Nephron (organoid): ENCODE results near the gene RARRES1.

Source experiments
- H3K27ac Mint-ChIP-seq, 3 experiments: 2 replicates each; pipeline ENCODE4 v1.8.0; 2020; ENCODE audit warnings: mixed read lengths in 3 of 3, mild to moderate bottlenecking in 2 of 3, moderate library complexity in 1 of 3
- H3K27me3 Mint-ChIP-seq: 2 replicates; pipeline ENCODE4 v1.8.0; 2021; ENCODE audit warnings: low read depth, mild to moderate bottlenecking, moderate library complexity, mixed read lengths
- H3K36me3 Mint-ChIP-seq: 2 replicates; pipeline ENCODE4 v1.8.0; 2020; ENCODE audit warnings: low read depth, mixed read lengths
- H3K4me1 Mint-ChIP-seq: 2 replicates; pipeline ENCODE4 v1.8.0; 2020; ENCODE audit warnings: mixed read lengths
- H3K4me3 Mint-ChIP-seq, 3 experiments: 2 replicates each; pipeline ENCODE4 v1.8.0; 2020; ENCODE audit warnings: mild to moderate bottlenecking in 3 of 3, mixed read lengths in 3 of 3, moderate library complexity in 2 of 3
- H3K9me3 Mint-ChIP-seq: 2 replicates; pipeline ENCODE4 v1.8.0; 2020; ENCODE audit warnings: mixed read lengths
- CTCF ChIP-seq, 3 experiments: fragments of 200-600 bp; sonication (generic); IDR thresholded peaks; one replicate each; pipeline ENCODE4 v1.5.0; 2021; ENCODE audit warnings: antibody characterized with exemption in 3 of 3; ENCODE audit not compliant: unreplicated experiment in 3 of 3

RARRES1 gene

GRCh38 chr3:158743664-158744566 is 11.7 kb upstream of the RARRES1 start:
- no peak overlapping the region for H3K4me3 Mint-ChIP-seq
- H3K36me3 Mint-ChIP-seq, result peaks cover 30% of the 10 kb centered on the region
- no peaks in the 10 kb centered on the region for H3K4me1 Mint-ChIP-seq
- H3K27ac Mint-ChIP-seq, result peak overlapping the region in 1 of 3 experiments; percentile 18
- no peaks in the 10 kb centered on the region for H3K9me3 Mint-ChIP-seq
- TF ChIP-seq CTCF (IDR thresholded peaks at IDR 0.05; ENCODE audit: unreplicated experiment in 3 of 3), result no peak
- no peaks in the 10 kb centered on the region for H3K27me3 Mint-ChIP-seq

GRCh38 chr3:158742871-158743663 is 10.8 kb upstream of the RARRES1 start:
- Mint-ChIP-seq H3K4me1 (no peaks in the 10 kb centered on the region), H3K27ac (peak overlapping the region in 2 of 3 experiments; percentile 18 to 71), H3K4me3 (no peak overlapping the region), H3K27me3 (no peaks in the 10 kb centered on the region), H3K9me3 (no peaks in the 10 kb centered on the region), H3K36me3 (peaks cover 29% of the 10 kb centered on the region)
- no peak for TF ChIP-seq CTCF (IDR thresholded peaks at IDR 0.05; ENCODE audit: unreplicated experiment in 3 of 3)

GRCh38 chr3:158739661-158740060 is 7.4 kb upstream of the RARRES1 start:
- H3K4me1 Mint-ChIP-seq, result no peaks in the 10 kb centered on the region
- H3K9me3 Mint-ChIP-seq, result peaks cover 2% of the 10 kb centered on the region
- H3K27me3 Mint-ChIP-seq, result no peaks in the 10 kb centered on the region
- H3K4me3 Mint-ChIP-seq, result no peak overlapping the region
- no peak for TF ChIP-seq CTCF (IDR thresholded peaks at IDR 0.05; ENCODE audit: unreplicated experiment in 3 of 3)
- peaks cover 26% of the 10 kb centered on the region for H3K36me3 Mint-ChIP-seq
- H3K27ac Mint-ChIP-seq, result no peak overlapping the region

- Mint-ChIP-seq H3K4me1 (no peaks in the 10 kb centered on the region), H3K4me3 (no peak overlapping the region), H3K36me3 (peaks cover 22% of the 10 kb centered on the region), H3K27me3 (no peaks in the 10 kb centered on the region), H3K9me3 (peaks cover 2% of the 10 kb centered on the region), H3K27ac (no peak overlapping the region)
- TF ChIP-seq CTCF (IDR thresholded peaks at IDR 0.05; ENCODE audit: unreplicated experiment in 3 of 3), result no peak
Observed at GRCh38 chr3:158739078-158739477, 6.8 kb upstream of the RARRES1 start.

GRCh38 chr3:158738653-158739052 is 6.4 kb upstream of the RARRES1 start:
- TF ChIP-seq CTCF (IDR thresholded peaks at IDR 0.05; ENCODE audit: unreplicated experiment in 3 of 3), result no peak
- Mint-ChIP-seq H3K4me3 (no peak overlapping the region), H3K4me1 (no peaks in the 10 kb centered on the region), H3K9me3 (peaks cover 2% of the 10 kb centered on the region), H3K27me3 (no peaks in the 10 kb centered on the region), H3K27ac (no peak overlapping the region), H3K36me3 (peaks cover 22% of the 10 kb centered on the region)
